ENCODE measurements around the gene GSK3A. TPM values are rescaled to one million over a fixed set of nuclear protein-coding genes. Genes with fewer than 3 reads are reported as not detected.

GSK3A gene
- total RNA-seq, 1 donor from 2014 or later = 56.6 TPM

DNA sequence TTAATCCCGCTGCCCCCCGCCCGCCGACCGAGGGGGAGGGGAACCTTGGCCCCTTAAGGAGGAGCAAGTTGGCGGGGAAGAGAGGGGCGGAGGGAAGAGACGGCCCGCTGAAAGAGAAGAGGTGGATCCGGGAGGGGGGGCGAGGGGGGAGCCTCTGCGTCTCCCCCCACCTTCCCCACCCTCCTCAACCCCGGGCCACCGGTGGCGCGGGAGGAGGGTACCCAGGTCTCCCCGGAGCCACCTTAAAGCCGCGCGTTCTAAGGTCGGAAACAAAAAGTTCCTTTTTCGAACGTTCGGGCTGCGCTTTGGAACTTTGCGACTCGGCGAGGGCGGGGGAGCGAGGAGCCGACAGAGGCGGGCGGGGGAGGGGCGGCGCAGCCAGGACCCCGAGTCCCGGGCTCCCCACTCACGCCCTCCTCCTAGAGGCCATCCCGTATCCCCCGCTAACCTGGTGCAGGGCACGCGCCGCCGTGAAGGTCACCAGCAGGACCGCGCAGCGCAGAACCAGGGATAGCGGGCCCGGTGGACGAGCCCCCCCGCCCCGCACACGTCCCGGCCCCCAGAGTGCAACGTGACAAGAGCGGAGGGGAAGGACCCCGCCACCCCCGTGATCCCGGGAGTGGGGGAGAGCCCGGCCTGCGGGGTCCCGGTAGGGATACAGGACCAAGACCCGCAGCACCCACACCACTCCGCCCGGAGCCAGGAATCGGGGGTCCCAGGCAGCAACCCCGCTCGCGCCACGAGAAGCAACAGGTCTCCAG, 11.9 kb upstream of the GSK3A start:
- intact Hi-C loops (cut with micrococcal nuclease) = loop anchor here (1.0 kb wide), 1 partner anchor 10 kb away; no protein-coding TSS in a partner anchor
- peak; percentile 69 for DNase-seq (ENCODE audit: low spot score)
- Mint-ChIP-seq H3K4me1 (ENCODE audit: low read depth) (peaks cover 19% of the 10 kb centered on the region), H3K27me3 (ENCODE audit: insufficient read depth) (peaks cover 9% of the 10 kb centered on the region), H3K9me3 (no peaks in the 10 kb centered on the region), H3K36me3 (ENCODE audit: low read depth) (peaks cover 8% of the 10 kb centered on the region), H3K27ac (peak overlapping the region; percentile 40), H3K4me3 (peak overlapping the region; percentile 74)

DNA sequence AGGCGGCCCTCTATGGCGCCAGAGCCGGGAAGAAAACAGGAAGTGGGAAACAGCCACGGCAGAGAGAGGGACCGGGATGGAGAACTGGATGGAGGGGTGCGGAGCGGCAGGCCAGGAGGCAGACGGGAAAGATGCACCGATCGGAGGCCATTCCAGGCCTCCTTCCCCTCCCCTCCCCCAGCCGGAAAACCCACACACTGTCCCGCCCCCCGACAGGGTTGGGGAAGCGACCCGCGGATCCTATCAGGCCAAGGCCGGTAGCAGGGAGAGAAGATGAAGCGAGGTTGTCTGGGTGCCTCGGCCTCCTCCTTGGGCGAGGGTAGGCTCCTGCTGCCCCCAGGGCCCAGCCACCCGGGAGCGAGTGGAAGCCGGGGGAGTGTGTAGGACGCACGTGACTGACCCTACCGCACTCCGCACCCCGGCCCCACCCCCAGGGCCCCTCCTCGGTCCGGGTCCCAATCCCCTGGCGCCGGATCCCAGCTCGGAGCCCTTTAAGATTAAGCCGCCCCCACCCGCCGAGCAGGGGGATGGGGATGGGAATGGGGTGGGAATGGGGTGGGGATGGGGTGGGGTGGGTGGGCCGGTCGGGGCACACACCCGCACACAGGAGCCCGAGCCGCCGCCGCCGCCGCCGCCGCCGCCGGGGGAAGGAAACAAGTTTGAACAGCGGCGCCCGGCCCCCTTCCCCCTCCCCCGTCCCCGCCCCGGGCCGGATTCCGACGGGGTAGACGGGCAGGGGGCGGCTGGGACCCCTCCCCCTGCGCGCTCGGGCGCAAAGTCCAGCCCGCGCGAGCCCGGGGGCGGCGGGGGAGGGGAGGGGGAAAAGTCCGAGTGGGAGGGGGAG, 11.1 kb upstream of the GSK3A start:
- H3K9me3 Mint-ChIP-seq = no peaks in the 10 kb centered on the region
- intact Hi-C loops (cut with micrococcal nuclease) = loop anchor here (1.0 kb wide), 1 partner anchor 9 kb away; no protein-coding TSS in a partner anchor
- H3K4me1 Mint-ChIP-seq (ENCODE audit: low read depth) = peaks cover 19% of the 10 kb centered on the region
- peaks cover 8% of the 10 kb centered on the region for H3K36me3 Mint-ChIP-seq (ENCODE audit: low read depth)
- H3K27ac Mint-ChIP-seq = peak overlapping the region; percentile 96
- H3K4me3 Mint-ChIP-seq = peak overlapping the region; percentile 98
- peak; percentile 51 for DNase-seq (ENCODE audit: low spot score)
- peaks cover 9% of the 10 kb centered on the region for H3K27me3 Mint-ChIP-seq (ENCODE audit: insufficient read depth)

DNA sequence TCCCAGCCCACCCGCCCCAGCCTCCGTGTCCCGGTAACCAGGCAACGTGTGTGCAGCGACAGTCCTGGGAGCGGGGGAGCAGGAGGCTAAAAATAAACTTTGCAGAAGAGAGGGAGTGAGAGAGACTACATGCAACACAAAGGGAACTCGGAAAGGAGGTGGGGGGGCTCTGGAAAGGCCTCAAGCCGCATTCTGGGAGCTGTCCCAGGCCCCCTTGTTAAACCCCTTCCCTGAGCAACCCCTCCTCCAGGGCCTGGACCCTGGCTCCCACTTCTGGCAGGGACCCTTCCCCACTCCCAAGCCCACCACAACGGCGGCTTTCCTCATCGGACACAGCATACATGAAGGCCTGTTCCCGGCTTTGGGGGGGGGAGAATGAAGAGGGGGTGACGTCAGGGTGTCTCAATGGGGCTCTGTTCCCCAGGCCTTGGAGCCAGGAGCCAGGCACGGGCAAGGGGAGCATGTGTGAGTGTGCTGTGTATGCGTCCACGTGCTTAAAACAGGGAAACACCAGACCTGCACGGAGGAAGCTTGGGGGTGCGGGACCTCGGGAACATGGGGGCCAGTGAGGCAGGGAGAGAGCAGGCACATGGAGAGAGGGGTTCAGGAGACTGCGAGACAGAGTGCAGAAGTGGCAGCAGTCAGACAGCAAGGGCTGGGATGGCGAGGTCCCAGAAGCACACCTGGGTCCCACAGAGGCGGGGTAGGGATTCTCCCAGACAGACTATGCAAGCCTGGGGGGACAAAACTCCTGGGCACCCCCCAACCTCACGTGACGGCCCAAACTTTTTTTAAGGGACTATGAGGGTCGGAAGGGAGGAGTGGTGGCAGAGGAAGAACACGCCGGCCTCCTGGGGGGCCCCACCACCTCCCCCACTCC, 10.2 kb upstream of the GSK3A start:
- no peak for DNase-seq (ENCODE audit: low spot score)
- peak overlapping the region; percentile 98 for H3K4me3 Mint-ChIP-seq
- H3K27me3 Mint-ChIP-seq (ENCODE audit: insufficient read depth) = peaks cover 5% of the 10 kb centered on the region
- H3K36me3 Mint-ChIP-seq (ENCODE audit: low read depth) = peaks cover 8% of the 10 kb centered on the region
- no peaks in the 10 kb centered on the region for H3K9me3 Mint-ChIP-seq
- intact Hi-C loops (cut with micrococcal nuclease) = no loop called here
- peaks cover 19% of the 10 kb centered on the region for H3K4me1 Mint-ChIP-seq (ENCODE audit: low read depth)
- peak overlapping the region; percentile 96 for H3K27ac Mint-ChIP-seq

DNA sequence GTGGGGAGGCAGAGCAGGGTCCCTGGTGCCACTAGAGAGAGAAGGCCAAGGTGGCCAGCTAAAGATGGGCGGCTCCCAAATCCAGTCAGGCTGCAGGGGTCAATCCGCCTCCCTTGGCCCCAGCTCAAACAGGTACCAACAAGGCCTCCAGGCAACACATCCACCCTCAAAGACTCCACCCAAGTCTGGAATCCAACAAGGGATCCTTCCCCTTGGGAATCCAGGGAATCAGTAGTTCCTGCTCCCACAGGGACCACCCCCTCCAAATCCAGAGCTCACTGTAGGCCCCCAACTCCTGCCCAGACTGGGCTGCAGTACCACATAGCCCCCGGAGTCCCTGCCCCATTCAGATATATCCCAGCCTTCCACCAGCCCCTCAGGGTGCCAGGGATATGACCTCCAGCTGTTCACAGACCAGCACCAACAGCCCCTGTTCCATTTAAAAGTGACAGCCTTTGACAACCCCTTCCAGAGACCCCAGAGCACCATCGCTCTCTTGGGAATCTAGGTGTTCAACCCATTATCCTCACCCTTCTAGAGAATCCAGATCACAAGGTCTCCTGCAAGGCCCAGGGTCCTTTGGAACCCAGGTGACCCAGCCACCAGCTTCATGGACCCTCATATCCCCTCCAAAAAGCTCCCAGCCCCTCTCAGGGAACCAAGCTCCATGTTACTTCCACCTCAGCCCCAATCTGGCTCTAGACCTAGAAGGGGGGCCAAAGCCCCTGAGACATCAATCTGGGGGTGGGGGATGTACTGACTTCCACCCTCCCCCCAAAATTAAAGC, 9.4 kb upstream of the GSK3A start:
- peaks cover 3% of the 10 kb centered on the region for H3K27me3 Mint-ChIP-seq (ENCODE audit: insufficient read depth)
- intact Hi-C loops (cut with micrococcal nuclease) = no loop called here
- H3K4me1 Mint-ChIP-seq (ENCODE audit: low read depth) = peaks cover 23% of the 10 kb centered on the region
- peak overlapping the region; percentile 98 for H3K4me3 Mint-ChIP-seq
- H3K36me3 Mint-ChIP-seq (ENCODE audit: low read depth) = peaks cover 8% of the 10 kb centered on the region
- H3K27ac Mint-ChIP-seq = peak overlapping the region; percentile 96
- no peaks in the 10 kb centered on the region for H3K9me3 Mint-ChIP-seq
- DNase-seq (ENCODE audit: low spot score) = no peak

DNA sequence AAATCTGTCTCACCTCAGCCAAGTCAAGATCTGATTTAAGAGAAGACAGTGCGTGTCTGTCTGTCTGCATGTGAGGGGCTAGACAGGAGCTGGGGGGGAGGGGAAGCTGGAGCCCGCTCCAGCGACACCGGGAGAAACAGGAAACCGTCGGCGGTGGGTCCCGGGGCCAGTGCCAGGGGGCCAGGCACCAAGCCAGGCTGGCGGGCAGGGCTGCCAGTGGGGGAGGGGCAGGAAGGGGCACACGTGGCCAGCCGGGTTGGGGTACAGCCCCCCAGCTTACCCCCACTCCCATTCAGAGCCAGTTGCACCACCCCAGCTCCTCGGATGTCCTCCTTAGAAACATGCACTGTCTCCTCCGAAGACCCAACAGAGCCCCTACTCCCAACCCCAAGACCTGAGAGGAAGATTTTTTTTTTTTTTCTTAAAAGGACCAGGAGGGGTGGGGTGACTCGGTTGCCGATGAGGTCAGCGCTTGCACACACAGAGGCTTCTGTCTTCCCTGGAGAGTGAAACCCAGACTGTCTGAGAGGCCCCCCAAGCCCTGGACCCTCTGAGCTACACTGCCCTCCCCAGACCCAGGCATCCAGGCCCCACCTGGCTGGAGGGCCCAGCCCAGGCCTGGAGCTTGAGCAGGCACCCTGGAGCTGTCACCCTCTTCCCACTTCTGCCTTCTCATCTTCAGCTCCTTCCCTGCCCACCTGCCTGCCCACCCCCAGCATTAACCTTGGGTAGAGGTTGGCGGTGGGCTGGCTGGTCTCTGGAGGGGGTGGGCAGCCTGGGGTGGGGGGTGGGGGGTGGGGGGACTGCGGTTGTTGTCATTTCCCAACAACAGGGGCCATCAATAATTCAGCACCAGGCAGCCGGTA, 8.5 kb upstream of the GSK3A start:
- Mint-ChIP-seq H3K9me3 (no peaks in the 10 kb centered on the region), H3K36me3 (ENCODE audit: low read depth) (peaks cover 8% of the 10 kb centered on the region), H3K27me3 (ENCODE audit: insufficient read depth) (no peaks in the 10 kb centered on the region), H3K27ac (peak overlapping the region; percentile 23), H3K4me3 (peak overlapping the region; percentile 57), H3K4me1 (ENCODE audit: low read depth) (peaks cover 28% of the 10 kb centered on the region)
- DNase-seq (ENCODE audit: low spot score) = no peak
- intact Hi-C loops (cut with micrococcal nuclease) = no loop called here

DNA sequence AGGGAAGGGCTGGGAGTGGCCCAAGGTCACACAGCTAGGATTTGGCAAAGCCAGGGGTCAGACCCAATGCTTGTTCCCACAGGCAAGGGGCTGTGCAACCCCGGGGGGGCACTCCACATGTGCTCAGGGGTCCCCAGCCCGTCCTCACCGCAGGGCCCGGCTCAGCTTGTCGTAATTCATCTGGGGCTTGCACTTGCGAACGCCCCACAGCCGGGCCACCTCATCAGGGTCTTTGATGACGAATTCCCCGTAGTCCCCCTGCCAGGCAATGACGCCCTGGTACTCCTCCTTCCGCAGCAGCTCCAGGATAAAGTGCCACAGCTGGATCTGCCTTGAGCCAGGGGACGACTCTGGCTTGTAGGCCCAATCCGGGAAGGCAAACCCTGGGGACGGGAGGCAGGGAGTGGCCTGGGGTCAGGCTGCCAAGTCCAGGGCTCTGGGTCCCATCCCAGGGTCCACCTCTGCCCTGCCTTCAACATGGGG, 7.8 kb upstream of the GSK3A start:
- Mint-ChIP-seq H3K27me3 (ENCODE audit: insufficient read depth) (no peaks in the 10 kb centered on the region), H3K36me3 (ENCODE audit: low read depth) (peaks cover 11% of the 10 kb centered on the region), H3K4me3 (peak overlapping the region; percentile 26), H3K9me3 (no peaks in the 10 kb centered on the region), H3K4me1 (ENCODE audit: low read depth) (peaks cover 31% of the 10 kb centered on the region), H3K27ac (peak overlapping the region; percentile 23)
- intact Hi-C loops (cut with micrococcal nuclease) = no loop called here
- no peak for DNase-seq (ENCODE audit: low spot score)

DNA sequence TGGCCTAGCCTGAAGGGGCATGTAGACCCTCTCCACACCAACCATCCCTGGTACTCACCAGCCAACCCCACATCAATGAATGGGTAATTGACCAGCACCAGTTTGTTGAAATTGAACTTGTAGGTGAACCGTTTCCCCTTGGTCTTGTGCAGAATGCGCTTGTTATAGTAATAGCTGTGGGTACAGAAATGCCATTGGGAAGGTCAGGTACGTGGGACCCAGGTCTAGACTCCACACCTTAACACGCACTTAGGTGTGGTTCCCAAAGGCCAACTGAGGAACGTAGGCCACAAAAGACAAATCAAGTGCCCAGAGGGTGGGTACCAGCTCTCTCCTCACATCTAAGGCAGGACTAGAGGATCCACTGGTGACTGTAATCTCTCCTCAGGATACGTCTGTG, 7.4 kb upstream of the GSK3A start:
- no peak overlapping the region for H3K27ac Mint-ChIP-seq
- DNase-seq (ENCODE audit: low spot score) = no peak
- H3K9me3 Mint-ChIP-seq = no peaks in the 10 kb centered on the region
- no peaks in the 10 kb centered on the region for H3K27me3 Mint-ChIP-seq (ENCODE audit: insufficient read depth)
- peaks cover 11% of the 10 kb centered on the region for H3K36me3 Mint-ChIP-seq (ENCODE audit: low read depth)
- H3K4me1 Mint-ChIP-seq (ENCODE audit: low read depth) = peaks cover 36% of the 10 kb centered on the region
- intact Hi-C loops (cut with micrococcal nuclease) = loop anchor here (10.0 kb wide), 1 partner anchor 985 kb away; the partner anchor contains the start of gene HNRNPUL1
- no peak overlapping the region for H3K4me3 Mint-ChIP-seq

DNA sequence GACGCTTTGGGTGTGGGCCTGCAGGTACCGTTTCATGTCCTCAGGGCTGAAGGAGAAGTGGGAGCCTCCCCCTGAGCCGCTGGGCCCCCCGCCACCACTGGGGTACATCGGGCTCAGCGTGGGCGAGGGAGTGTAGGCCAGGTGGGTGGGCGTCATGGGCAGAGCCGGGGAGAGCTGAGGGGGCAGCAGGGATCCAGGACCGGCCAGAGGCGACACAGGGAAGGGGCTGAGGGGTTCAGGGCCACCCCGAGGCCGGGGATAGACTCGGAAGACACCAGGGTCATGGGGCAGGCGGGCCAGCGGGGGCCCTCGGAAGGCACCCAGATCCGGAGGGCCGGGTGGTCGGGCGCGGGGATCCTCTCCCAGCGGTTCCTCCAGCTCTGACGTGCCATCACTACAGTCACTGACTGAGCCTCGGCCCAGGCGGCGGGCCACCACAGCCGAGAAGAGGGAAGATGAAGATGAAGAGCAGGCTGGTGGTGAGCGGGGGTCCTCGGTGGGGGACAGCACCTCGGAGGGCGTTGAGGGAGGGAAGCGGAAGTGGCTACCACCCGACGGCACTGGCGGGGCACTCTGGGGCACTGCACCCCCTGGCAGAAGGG, 6.8 kb upstream of the GSK3A start:
- H3K36me3 Mint-ChIP-seq (ENCODE audit: low read depth) = peaks cover 11% of the 10 kb centered on the region
- DNase-seq (ENCODE audit: low spot score) = no peak

DNA sequence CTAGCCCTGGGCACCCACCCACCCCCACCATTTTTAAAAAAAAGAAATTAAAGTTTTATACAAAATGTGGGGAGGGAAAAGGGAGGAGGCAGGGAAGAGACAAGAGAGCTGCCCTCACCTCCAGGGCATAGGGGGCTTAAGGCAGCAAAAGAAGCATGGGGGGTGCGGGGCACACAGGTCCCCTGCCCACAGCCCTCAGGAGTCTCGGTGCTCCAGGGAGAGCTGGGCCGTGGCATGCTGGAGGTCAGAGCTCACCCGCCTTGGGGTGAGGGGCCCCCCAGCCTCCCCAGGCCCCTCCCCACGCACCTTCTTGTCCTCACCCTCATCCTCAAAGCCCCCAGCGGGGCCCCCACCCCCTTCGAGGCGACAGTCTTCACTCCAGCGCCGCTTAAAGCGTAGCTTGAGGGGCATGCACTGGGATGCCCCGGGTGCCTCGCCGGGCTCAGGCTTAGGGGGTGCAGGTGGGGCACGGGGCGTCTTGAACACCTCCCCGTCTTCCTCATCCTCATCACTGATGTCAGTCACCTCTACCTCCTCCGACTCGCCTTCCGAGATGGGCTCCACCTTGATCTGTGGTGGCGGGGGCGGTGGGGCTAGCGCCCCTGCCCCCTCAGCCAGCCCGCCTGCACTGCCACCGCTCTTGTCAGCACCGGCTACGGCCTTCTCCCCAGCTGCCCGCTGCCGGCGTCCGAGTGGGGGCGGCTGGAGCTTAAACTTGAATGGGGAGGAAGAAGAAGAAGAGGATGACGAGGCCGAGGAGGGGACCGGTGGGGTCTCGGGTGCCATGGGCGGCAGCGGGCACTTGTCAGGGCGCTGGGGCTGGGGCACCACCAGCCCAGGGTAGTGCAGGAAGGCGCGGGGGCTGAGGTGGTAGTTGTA, 6.1 kb upstream of the GSK3A start:
- Mint-ChIP-seq H3K36me3 (ENCODE audit: low read depth) (peaks cover 11% of the 10 kb centered on the region), H3K4me3 (no peak overlapping the region), H3K27ac (no peak overlapping the region), H3K9me3 (no peaks in the 10 kb centered on the region), H3K4me1 (ENCODE audit: low read depth) (peaks cover 42% of the 10 kb centered on the region), H3K27me3 (ENCODE audit: insufficient read depth) (no peaks in the 10 kb centered on the region)
- no peak for DNase-seq (ENCODE audit: low spot score)
- intact Hi-C loops (cut with micrococcal nuclease) = loop anchor here (10.0 kb wide), 1 partner anchor 984 kb away; the partner anchor contains the start of gene HNRNPUL1

More for the DNA sequence above, 6.8 kb upstream of the GSK3A start:
- Mint-ChIP-seq H3K4me1 (ENCODE audit: low read depth) (peaks cover 41% of the 10 kb centered on the region), H3K9me3 (no peaks in the 10 kb centered on the region), H3K27me3 (ENCODE audit: insufficient read depth) (no peaks in the 10 kb centered on the region), H3K4me3 (no peak overlapping the region), H3K27ac (no peak overlapping the region)
- intact Hi-C loops (cut with micrococcal nuclease) = loop anchor here (10.0 kb wide), 1 partner anchor 984 kb away; the partner anchor contains the start of gene HNRNPUL1

DNA sequence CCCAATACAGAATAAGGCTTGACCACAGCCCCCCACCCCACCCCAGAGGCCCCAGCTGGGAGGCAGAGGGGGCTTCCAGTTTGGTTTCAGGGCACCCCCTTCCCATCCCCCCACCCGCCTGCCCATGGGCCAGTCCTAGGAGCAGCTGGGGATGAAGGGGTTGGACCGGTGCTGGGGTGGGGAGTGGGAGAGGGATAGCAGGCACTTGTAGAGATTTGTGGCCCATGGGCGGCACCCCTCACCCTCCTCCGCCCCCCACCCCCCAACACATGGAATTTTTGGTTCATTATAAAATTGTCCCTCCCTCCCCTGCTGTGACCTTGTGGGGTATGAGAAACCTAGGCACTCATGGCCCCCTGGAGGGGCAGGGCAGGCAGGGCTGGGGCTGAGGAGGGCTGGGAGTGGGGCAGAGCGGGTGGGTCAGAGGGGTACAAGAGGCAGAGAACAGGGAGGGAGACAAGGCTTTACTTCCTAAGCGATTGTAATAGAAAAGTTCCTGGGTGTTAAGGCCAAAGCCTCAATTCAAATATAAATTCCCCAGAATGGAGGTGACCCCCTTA, 5.3 kb upstream of the GSK3A start:
- DNase-seq (ENCODE audit: low spot score) = no peak
- peaks cover 43% of the 10 kb centered on the region for H3K4me1 Mint-ChIP-seq (ENCODE audit: low read depth)
- H3K36me3 Mint-ChIP-seq (ENCODE audit: low read depth) = peaks cover 5% of the 10 kb centered on the region
- no peak overlapping the region for H3K27ac Mint-ChIP-seq
- intact Hi-C loops (cut with micrococcal nuclease) = loop anchor here (10.0 kb wide), 1 partner anchor 983 kb away; the partner anchor contains the start of gene HNRNPUL1
- no peaks in the 10 kb centered on the region for H3K9me3 Mint-ChIP-seq
- no peak overlapping the region for H3K4me3 Mint-ChIP-seq
- H3K27me3 Mint-ChIP-seq (ENCODE audit: insufficient read depth) = no peaks in the 10 kb centered on the region
